ENCODE data around the gene TEX13A.

Gene TEX13A

DNA sequence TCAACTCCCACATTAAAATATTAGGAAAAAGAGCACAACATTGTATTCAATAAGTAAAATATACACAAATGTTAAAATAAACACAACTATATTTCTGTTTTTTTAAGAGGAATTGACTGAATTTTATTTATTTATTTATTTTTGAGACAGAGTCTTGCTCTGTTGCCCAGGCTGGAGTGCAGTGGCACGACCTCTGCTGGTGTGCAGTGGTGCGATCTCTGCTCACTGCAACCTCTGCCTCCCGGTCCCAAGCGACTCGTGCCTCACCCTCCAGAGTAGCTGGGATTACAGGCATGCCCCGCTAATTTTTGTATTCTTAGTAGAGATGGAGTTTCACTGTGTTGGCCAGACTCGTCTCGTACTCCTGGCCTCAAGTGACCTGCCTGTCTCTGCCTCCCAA is 31.4 kb downstream of the TEX13A start:
- Histone ChIP-seq H3K4me3 (ENCODE audit: insufficient read depth in 1 of 2, low read depth in 1 of 2, low read length in 2 of 2) (no peak overlapping the region), H3K79me1 (replicated peaks; ENCODE audit: low read length, poor library complexity, severe bottlenecking) (no peaks in the 10 kb centered on the region), H3K23ac (ENCODE audit: low read length in 2 of 2) (no peak overlapping the region), H4K91ac (ENCODE audit: low read length) (no peak overlapping the region), H2BK12ac (ENCODE audit: low read length in 2 of 2) (no peak overlapping the region), H3K9ac (ENCODE audit: low read length) (no peak overlapping the region), H3K27me3 (ENCODE audit: control insufficient read depth in 1 of 2, insufficient read depth in 1 of 2, low read length in 2 of 2) (peaks cover 0 to 23% of the 10 kb centered on the region in 2 experiments), H3K4ac (ENCODE audit: low read depth in 1 of 2, low read length in 2 of 2) (no peak overlapping the region), H2BK120ac (ENCODE audit: low read depth, low read length) (no peak overlapping the region), H3K9me3 (ENCODE audit: control insufficient read depth, low read length) (no peaks in the 10 kb centered on the region), H3K14ac (ENCODE audit: low read length in 2 of 2) (no peak overlapping the region), H3K4me2 (ENCODE audit: low read length, poor library complexity, severe bottlenecking) (no peak overlapping the region), H2AFZ (ENCODE audit: low read depth, low read length) (no peak overlapping the region), H2BK15ac (ENCODE audit: low read depth, poor library complexity, severe bottlenecking) (no peak overlapping the region), H3K18ac (ENCODE audit: low read depth in 1 of 2, low read length in 2 of 2) (no peak overlapping the region), H3K36me3 (ENCODE audit: control insufficient read depth in 1 of 2, insufficient read depth in 2 of 2, low read depth in 1 of 2, low read length in 2 of 2) (no peaks in the 10 kb centered on the region), H3K4me1 (ENCODE audit: control insufficient read depth, insufficient read depth, low read depth, low read length) (no peaks in the 10 kb centered on the region), H4K8ac (ENCODE audit: low read length) (no peak overlapping the region), H3K27ac (ENCODE audit: low read length, poor library complexity, severe bottlenecking) (no peak overlapping the region), H2AK5ac (ENCODE audit: low read length, severe bottlenecking) (no peak overlapping the region), H2BK5ac (ENCODE audit: low read depth, low read length, poor library complexity, severe bottlenecking) (no peak overlapping the region)
- 86% methylated on average over 5 of the region's 8 CpGs for WGBS
- DNase-seq = no peak

DNA sequence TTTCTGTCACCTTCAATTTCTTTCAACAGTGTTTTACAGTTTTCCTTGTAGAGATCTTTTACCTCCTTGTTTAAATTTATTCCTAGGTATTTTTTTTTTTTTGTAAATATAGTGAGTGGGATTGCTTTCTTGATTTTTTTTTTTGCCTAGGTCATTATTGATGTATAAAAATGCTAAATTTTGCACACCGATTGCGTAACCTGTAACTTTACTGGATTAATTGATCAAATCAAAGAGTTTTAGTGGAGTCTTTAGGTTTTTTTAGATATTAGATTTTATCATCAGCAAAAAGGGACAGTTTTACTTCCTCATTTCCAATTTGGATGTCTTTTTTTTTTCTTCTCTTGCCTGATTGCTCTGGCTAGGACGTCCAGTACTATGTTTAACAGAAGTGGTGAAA is 40.9 kb downstream of the TEX13A start:
- Histone ChIP-seq H3K18ac (ENCODE audit: low read depth in 1 of 2, low read length in 2 of 2) (no peak overlapping the region), H3K9me3 (ENCODE audit: control insufficient read depth, low read length) (peaks cover 5% of the 10 kb centered on the region), H3K4ac (ENCODE audit: low read depth in 1 of 2, low read length in 2 of 2) (no peak overlapping the region), H2BK15ac (ENCODE audit: low read depth, poor library complexity, severe bottlenecking) (no peak overlapping the region), H3K4me2 (ENCODE audit: low read length, poor library complexity, severe bottlenecking) (no peak overlapping the region), H4K8ac (ENCODE audit: low read length) (no peak overlapping the region), H4K91ac (ENCODE audit: low read length) (no peak overlapping the region), H3K4me1 (ENCODE audit: control insufficient read depth, insufficient read depth, low read depth, low read length) (no peaks in the 10 kb centered on the region), H3K23ac (ENCODE audit: low read length in 2 of 2) (no peak overlapping the region), H3K27ac (ENCODE audit: low read length, poor library complexity, severe bottlenecking) (no peak overlapping the region), H3K36me3 (ENCODE audit: control insufficient read depth in 1 of 2, insufficient read depth in 2 of 2, low read depth in 1 of 2, low read length in 2 of 2) (no peaks in the 10 kb centered on the region), H2BK5ac (ENCODE audit: low read depth, low read length, poor library complexity, severe bottlenecking) (no peak overlapping the region), H2BK12ac (ENCODE audit: low read length in 2 of 2) (no peak overlapping the region), H3K9ac (ENCODE audit: low read length) (no peak overlapping the region), H2AFZ (ENCODE audit: low read depth, low read length) (no peak overlapping the region), H2BK120ac (ENCODE audit: low read depth, low read length) (no peak overlapping the region), H3K4me3 (ENCODE audit: insufficient read depth in 1 of 2, low read depth in 1 of 2, low read length in 2 of 2) (no peak overlapping the region), H2AK5ac (ENCODE audit: low read length, severe bottlenecking) (no peak overlapping the region), H3K14ac (ENCODE audit: low read length in 2 of 2) (no peak overlapping the region), H3K79me1 (replicated peaks; ENCODE audit: low read length, poor library complexity, severe bottlenecking) (no peaks in the 10 kb centered on the region), H3K27me3 (ENCODE audit: control insufficient read depth in 1 of 2, insufficient read depth in 1 of 2, low read length in 2 of 2) (no peaks in the 10 kb centered on the region)
- no CpG with 5 or more reads among the region's 3 CpGs for WGBS
- DNase-seq = no peak

DNA sequence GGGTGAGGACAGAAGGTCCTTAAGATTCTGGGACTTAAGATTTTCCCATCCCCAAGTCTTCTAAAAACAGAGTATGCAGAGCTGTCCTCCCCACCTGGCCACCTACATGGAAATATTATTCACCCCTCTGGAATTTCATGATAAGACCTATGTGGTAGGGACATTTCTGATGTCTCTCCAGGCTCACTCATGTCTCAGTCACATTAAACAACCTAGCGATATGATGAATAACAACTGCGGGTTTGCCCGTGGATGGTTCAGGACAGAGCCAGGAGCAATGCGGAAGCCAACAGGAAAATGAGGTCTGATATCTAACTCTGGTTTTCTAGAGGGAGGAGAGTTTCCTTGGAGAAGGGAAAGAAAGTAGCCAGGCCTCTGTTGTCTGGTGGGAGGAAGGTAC is 47.4 kb downstream of the TEX13A start:
- H2AFZ ChIP-seq (ENCODE audit: low read depth, low read length) = no peak overlapping the region
- no peaks in the 10 kb centered on the region for H3K27me3 ChIP-seq (ENCODE audit: control insufficient read depth in 1 of 2, insufficient read depth in 1 of 2, low read length in 2 of 2)
- no peak overlapping the region for H2BK5ac ChIP-seq (ENCODE audit: low read depth, low read length, poor library complexity, severe bottlenecking)
- H3K18ac ChIP-seq (ENCODE audit: low read depth in 1 of 2, low read length in 2 of 2) = no peak overlapping the region
- H3K27ac ChIP-seq (ENCODE audit: low read length, poor library complexity, severe bottlenecking) = no peak overlapping the region
- H4K8ac ChIP-seq (ENCODE audit: low read length) = no peak overlapping the region
- no peaks in the 10 kb centered on the region for H3K4me1 ChIP-seq (ENCODE audit: control insufficient read depth, insufficient read depth, low read depth, low read length)
- no peak overlapping the region for H2BK12ac ChIP-seq (ENCODE audit: low read length in 2 of 2)
- no peak overlapping the region for H3K14ac ChIP-seq (ENCODE audit: low read length in 2 of 2)
- 96% methylated on average over 4 of the region's 4 CpGs for WGBS
- H3K9me3 ChIP-seq (ENCODE audit: control insufficient read depth, low read length) = no peaks in the 10 kb centered on the region
- H3K9ac ChIP-seq (ENCODE audit: low read length) = no peak overlapping the region
- no peak overlapping the region for H2AK5ac ChIP-seq (ENCODE audit: low read length, severe bottlenecking)
- no peak overlapping the region for H3K23ac ChIP-seq (ENCODE audit: low read length in 2 of 2)
- DNase-seq = no peak
- H3K4me2 ChIP-seq (ENCODE audit: low read length, poor library complexity, severe bottlenecking) = no peak overlapping the region
- H3K36me3 ChIP-seq (ENCODE audit: control insufficient read depth in 1 of 2, insufficient read depth in 2 of 2, low read depth in 1 of 2, low read length in 2 of 2) = no peaks in the 10 kb centered on the region
- H3K4me3 ChIP-seq (ENCODE audit: insufficient read depth in 1 of 2, low read depth in 1 of 2, low read length in 2 of 2) = no peak overlapping the region
- H3K79me1 ChIP-seq (replicated peaks; ENCODE audit: low read length, poor library complexity, severe bottlenecking) = no peaks in the 10 kb centered on the region
- no peak overlapping the region for H2BK120ac ChIP-seq (ENCODE audit: low read depth, low read length)
- no peak overlapping the region for H4K91ac ChIP-seq (ENCODE audit: low read length)
- no peak overlapping the region for H3K4ac ChIP-seq (ENCODE audit: low read depth in 1 of 2, low read length in 2 of 2)
- no peak overlapping the region for H2BK15ac ChIP-seq (ENCODE audit: low read depth, poor library complexity, severe bottlenecking)

Measured in mesenchymal stem cell (in vitro differentiated cells and primary cell).